ENCODE data around the gene KANSL1.

Gene KANSL1

GRCh38 chr17:46170639-46171429 is 22.4 kb downstream of the KANSL1 start:
- TF ChIP-seq CTCF (IDR thresholded peaks at IDR 0.05; ENCODE audit: poor library complexity, severe bottlenecking): no peak
- no peaks in the 10 kb centered on the region for H3K27me3 ChIP-seq (ENCODE audit: insufficient read depth, poor library complexity, severe bottlenecking)
- DNase-seq (ENCODE audit: low spot score) (no peak), ATAC-seq (ENCODE audit: low read depth) (no peak)
- H3K9me3 ChIP-seq (ENCODE audit: severe bottlenecking): no peaks in the 10 kb centered on the region
- H3K4me1 ChIP-seq (ENCODE audit: insufficient read depth, poor library complexity, severe bottlenecking): peaks cover 23% of the 10 kb centered on the region
- peaks cover 63% of the 10 kb centered on the region for H3K36me3 ChIP-seq (ENCODE audit: low read depth)
- no peak overlapping the region for H3K27ac ChIP-seq (ENCODE audit: poor library complexity, severe bottlenecking)
- H3K4me3 ChIP-seq (ENCODE audit: severe bottlenecking): no peak overlapping the region

GRCh38 chr17:46169913-46170638 is 23.2 kb downstream of the KANSL1 start:
- Histone ChIP-seq H3K27me3 (ENCODE audit: insufficient read depth, poor library complexity, severe bottlenecking) (no peaks in the 10 kb centered on the region), H3K27ac (ENCODE audit: poor library complexity, severe bottlenecking) (no peak overlapping the region), H3K9me3 (ENCODE audit: severe bottlenecking) (no peaks in the 10 kb centered on the region), H3K36me3 (ENCODE audit: low read depth) (peaks cover 61% of the 10 kb centered on the region), H3K4me1 (ENCODE audit: insufficient read depth, poor library complexity, severe bottlenecking) (peaks cover 24% of the 10 kb centered on the region), H3K4me3 (ENCODE audit: severe bottlenecking) (no peak overlapping the region)
- TF ChIP-seq CTCF (IDR thresholded peaks at IDR 0.05; ENCODE audit: poor library complexity, severe bottlenecking): no peak
- ATAC-seq (ENCODE audit: low read depth) (no peak), DNase-seq (ENCODE audit: low spot score) (no peak)

GRCh38 chr17:46167826-46168569 is 25.2 kb downstream of the KANSL1 start:
- Histone ChIP-seq H3K27ac (ENCODE audit: poor library complexity, severe bottlenecking) (no peak overlapping the region), H3K9me3 (ENCODE audit: severe bottlenecking) (no peaks in the 10 kb centered on the region), H3K27me3 (ENCODE audit: insufficient read depth, poor library complexity, severe bottlenecking) (no peaks in the 10 kb centered on the region), H3K4me3 (ENCODE audit: severe bottlenecking) (no peak overlapping the region), H3K36me3 (ENCODE audit: low read depth) (peaks cover 54% of the 10 kb centered on the region), H3K4me1 (ENCODE audit: insufficient read depth, poor library complexity, severe bottlenecking) (peaks cover 45% of the 10 kb centered on the region)
- TF ChIP-seq CTCF (IDR thresholded peaks at IDR 0.05; ENCODE audit: poor library complexity, severe bottlenecking): no peak
- DNase-seq (ENCODE audit: low spot score) (no peak), ATAC-seq (ENCODE audit: low read depth) (0 out of 3 replicates have a peak, but pooled peaks have one; percentile 40)

GRCh38 chr17:46167267-46167666 is 26.0 kb downstream of the KANSL1 start:
- DNase-seq (ENCODE audit: low spot score) (no peak), ATAC-seq (ENCODE audit: low read depth) (no peak)
- Histone ChIP-seq H3K9me3 (ENCODE audit: severe bottlenecking) (no peaks in the 10 kb centered on the region), H3K27ac (ENCODE audit: poor library complexity, severe bottlenecking) (no peak overlapping the region), H3K36me3 (ENCODE audit: low read depth) (peaks cover 49% of the 10 kb centered on the region), H3K27me3 (ENCODE audit: insufficient read depth, poor library complexity, severe bottlenecking) (no peaks in the 10 kb centered on the region), H3K4me3 (ENCODE audit: severe bottlenecking) (no peak overlapping the region), H3K4me1 (ENCODE audit: insufficient read depth, poor library complexity, severe bottlenecking) (peaks cover 46% of the 10 kb centered on the region)
- no peak for TF ChIP-seq CTCF (IDR thresholded peaks at IDR 0.05; ENCODE audit: poor library complexity, severe bottlenecking)

All from RWPE2 (cell line).